Endometrium (tissue), 2 donors: ENCODE data around the gene ALDH3A2.
"Not testable (repeated sequence)": the region's sequence is repeated elsewhere in the genome, so short reads cannot be mapped to it uniquely, and the experiment has no call there.

ENCODE experiments used
- FAIRE-seq: peaks from 2 replicates; lab custom pipeline; 2012; peaks lifted over from hg19 to GRCh38; lab: Jason Lieb, UNC
- donor health status: control.
- donor health status: control.

Gene ALDH3A2

GRCh38 chr17:19678581-19679453 lies 30.3 kb downstream of the ALDH3A2 start:
- no peak for FAIRE-seq

GRCh38 chr17:19683117-19683516 lies 34.6 kb downstream of the ALDH3A2 start:
- FAIRE-seq = no peak

GRCh38 chr17:19684909-19685580 lies 36.5 kb downstream of the ALDH3A2 start:
- FAIRE-seq = not testable (repeated sequence)

GRCh38 chr17:19686400-19687090 lies 38.0 kb downstream of the ALDH3A2 start:
- FAIRE-seq = no peak

- no peak for FAIRE-seq
Measured at GRCh38 chr17:19702217-19702641, 53.7 kb downstream of the ALDH3A2 start.

GRCh38 chr17:19703106-19703827 lies 54.7 kb downstream of the ALDH3A2 start:
- FAIRE-seq = no peak

GRCh38 chr17:19703828-19704613 lies 55.5 kb downstream of the ALDH3A2 start:
- no peak for FAIRE-seq

- FAIRE-seq = no peak
Measured at GRCh38 chr17:19705201-19705600, 56.6 kb downstream of the ALDH3A2 start.

- no peak for FAIRE-seq
Measured at GRCh38 chr17:19705771-19706770, 57.5 kb downstream of the ALDH3A2 start.

- FAIRE-seq = no peak
Measured at GRCh38 chr17:19706791-19707727, 58.5 kb downstream of the ALDH3A2 start.

GRCh38 chr17:19707728-19708221 lies 59.2 kb downstream of the ALDH3A2 start:
- no peak for FAIRE-seq

- no peak for FAIRE-seq
Measured at GRCh38 chr17:19708431-19709175, 60.1 kb downstream of the ALDH3A2 start.

- FAIRE-seq = no peak
Measured at GRCh38 chr17:19709841-19710240, 61.3 kb downstream of the ALDH3A2 start.

- FAIRE-seq = no peak
Measured at GRCh38 chr17:19712436-19713004, 64.0 kb downstream of the ALDH3A2 start.

GRCh38 chr17:19713462-19713861 lies 64.9 kb downstream of the ALDH3A2 start:
- FAIRE-seq = no peak

- no peak for FAIRE-seq
Measured at GRCh38 chr17:19713901-19714361, 65.4 kb downstream of the ALDH3A2 start.
